ENCODE data around the gene RFTN1. TPM values are rescaled to one million over a fixed set of nuclear protein-coding genes. Genes with fewer than 3 reads are reported as not detected.
A peak's percentile ranks its signal among the peaks of the same experiment; 100 is the strongest.

The RFTN1 gene
- total and polyA plus RNA-seq, 4 donors: 33.8 to 82.5 (median 53.4) TPM

GRCh38 chr3:16460273-16460672 is 53.2 kb downstream of the RFTN1 start:
- no peak overlapping the region for H3K4me3 ChIP-seq
- H3K4me1 ChIP-seq (ENCODE audit: control insufficient read depth in 5 of 5, insufficient read depth in 5 of 5, low read length in 5 of 5): peaks cover 4 to 21% (median 8%) of the 10 kb centered on the region in 5 donors
- H3K27me3 ChIP-seq (ENCODE audit: control insufficient read depth in 3 of 3, insufficient read depth in 3 of 3, low read length in 2 of 3): no peaks in the 10 kb centered on the region
- no peak overlapping the region for H3K9ac ChIP-seq (ENCODE audit: insufficient read depth in 1 of 2, low read length in 2 of 2)
- 82 to 85% methylated on average over 4 of the region's 4 CpGs for WGBS, 2 donors
- no peak for DNase-seq
- no peak for ATAC-seq (ENCODE audit: insufficient read depth, low FRiP score)
- no peak for TF ChIP-seq CTCF (IDR thresholded peaks at IDR 0.05; ENCODE audit: control extremely low read depth, extremely low read depth)
- no peaks in the 10 kb centered on the region for H3K36me3 ChIP-seq (ENCODE audit: control insufficient read depth in 4 of 4, insufficient read depth in 4 of 4, low read length in 4 of 4)
- H3K27ac ChIP-seq (ENCODE audit: low read depth in 1 of 2, low read length in 1 of 2): no peak overlapping the region
- H3K9me3 ChIP-seq (ENCODE audit: control insufficient read depth in 4 of 4, insufficient read depth in 3 of 4, low read length in 3 of 4): no peaks in the 10 kb centered on the region

- Histone ChIP-seq H3K36me3 (ENCODE audit: control insufficient read depth in 4 of 4, insufficient read depth in 4 of 4, low read length in 4 of 4) (no peaks in the 10 kb centered on the region), H3K4me1 (ENCODE audit: control insufficient read depth in 5 of 5, insufficient read depth in 5 of 5, low read length in 5 of 5) (peaks cover 2 to 28% (median 15%) of the 10 kb centered on the region in 5 donors), H3K9me3 (ENCODE audit: control insufficient read depth in 4 of 4, insufficient read depth in 3 of 4, low read length in 3 of 4) (no peaks in the 10 kb centered on the region), H3K27me3 (ENCODE audit: control insufficient read depth in 3 of 3, insufficient read depth in 3 of 3, low read length in 2 of 3) (no peaks in the 10 kb centered on the region), H3K27ac (ENCODE audit: low read depth in 1 of 2, low read length in 1 of 2) (no peak overlapping the region), H3K4me3 (no peak overlapping the region), H3K9ac (ENCODE audit: insufficient read depth in 1 of 2, low read length in 2 of 2) (no peak overlapping the region)
- WGBS, 2 donors: 62 to 84% methylated on average over 3 of the region's 3 CpGs
- DNase-seq: peak; percentile 35 to 69 (median 63)
- ATAC-seq (ENCODE audit: insufficient read depth, low FRiP score): peak; percentile 81
- no peak for TF ChIP-seq CTCF (IDR thresholded peaks at IDR 0.05; ENCODE audit: control extremely low read depth, extremely low read depth)
These were observed 56.6 kb downstream of the RFTN1 start for GRCh38 chr3:16456784-16457415.

- no peak overlapping the region for H3K9ac ChIP-seq (ENCODE audit: insufficient read depth in 1 of 2, low read length in 2 of 2)
- ATAC-seq (ENCODE audit: insufficient read depth, low FRiP score) (no peak), DNase-seq (peak in 2 of 3 donors; percentile 54 to 55)
- 85 to 89% methylated on average over 8 of the region's 8 CpGs for WGBS, 2 donors
- H3K27ac ChIP-seq (ENCODE audit: low read depth in 1 of 2, low read length in 1 of 2): no peak overlapping the region
- no peaks in the 10 kb centered on the region for H3K27me3 ChIP-seq (ENCODE audit: control insufficient read depth in 3 of 3, insufficient read depth in 3 of 3, low read length in 2 of 3)
- no peak for TF ChIP-seq CTCF (IDR thresholded peaks at IDR 0.05; ENCODE audit: control extremely low read depth, extremely low read depth)
- H3K36me3 ChIP-seq (ENCODE audit: control insufficient read depth in 4 of 4, insufficient read depth in 4 of 4, low read length in 4 of 4): no peaks in the 10 kb centered on the region
- no peaks in the 10 kb centered on the region for H3K9me3 ChIP-seq (ENCODE audit: control insufficient read depth in 4 of 4, insufficient read depth in 3 of 4, low read length in 3 of 4)
- H3K4me1 ChIP-seq (ENCODE audit: control insufficient read depth in 5 of 5, insufficient read depth in 5 of 5, low read length in 5 of 5): peaks cover 2 to 28% (median 15%) of the 10 kb centered on the region in 5 donors
- no peak overlapping the region for H3K4me3 ChIP-seq
These were observed 57.5 kb downstream of the RFTN1 start for GRCh38 chr3:16455966-16456365.

GRCh38 chr3:16455001-16455400 is 58.5 kb downstream of the RFTN1 start:
- H3K4me3 ChIP-seq: no peak overlapping the region
- H3K27me3 ChIP-seq (ENCODE audit: control insufficient read depth in 3 of 3, insufficient read depth in 3 of 3, low read length in 2 of 3): no peaks in the 10 kb centered on the region
- peak; percentile 34 to 62 (median 61) for DNase-seq
- no peaks in the 10 kb centered on the region for H3K36me3 ChIP-seq (ENCODE audit: control insufficient read depth in 4 of 4, insufficient read depth in 4 of 4, low read length in 4 of 4)
- no peak for TF ChIP-seq CTCF (IDR thresholded peaks at IDR 0.05; ENCODE audit: control extremely low read depth, extremely low read depth)
- peaks cover 2 to 28% (median 15%) of the 10 kb centered on the region in 5 donors for H3K4me1 ChIP-seq (ENCODE audit: control insufficient read depth in 5 of 5, insufficient read depth in 5 of 5, low read length in 5 of 5)
- WGBS, 2 donors: 86 to 90% methylated on average over 7 of the region's 7 CpGs
- no peak for ATAC-seq (ENCODE audit: insufficient read depth, low FRiP score)
- H3K27ac ChIP-seq (ENCODE audit: low read depth in 1 of 2, low read length in 1 of 2): no peak overlapping the region
- no peak overlapping the region for H3K9ac ChIP-seq (ENCODE audit: insufficient read depth in 1 of 2, low read length in 2 of 2)
- H3K9me3 ChIP-seq (ENCODE audit: control insufficient read depth in 4 of 4, insufficient read depth in 3 of 4, low read length in 3 of 4): no peaks in the 10 kb centered on the region
